ENCODE results near the gene TRIM69.
"Not testable (repeated sequence)": the region's sequence is repeated elsewhere in the genome, so short reads cannot be mapped to it uniquely, and the experiment has no call there.

TRIM69 gene

GRCh38 chr15:44726568-44727484, 9.5 kb upstream of the TRIM69 start:
- no peaks in the 10 kb centered on the region for H3K27me3 ChIP-seq (ENCODE audit: insufficient read depth, low read length)
- peak overlapping the region; percentile 82 for H3K9ac ChIP-seq (ENCODE audit: low read length)
- TF ChIP-seq EZH2 (IDR thresholded peaks at IDR 0.05; ENCODE audit: borderline replicate concordance, low read length) (no peak), CTCF (IDR thresholded peaks at IDR 0.05; ENCODE audit: low read length) (no peak)
- no peaks in the 10 kb centered on the region for H4K20me1 ChIP-seq (ENCODE audit: insufficient read depth, low read length)
- peak overlapping the region; percentile 90 for H3K4me2 ChIP-seq (ENCODE audit: low read length)
- H3K9me2 ChIP-seq (ENCODE audit: low read depth, low read length), result no peaks in the 10 kb centered on the region
- no peak overlapping the region for H2AFZ ChIP-seq (ENCODE audit: low read length)
- H3K27ac ChIP-seq (ENCODE audit: low read depth, low read length, poor library complexity, severe bottlenecking), result peak overlapping the region; percentile 97
- peaks cover 3% of the 10 kb centered on the region; the same call in 1 of the 2 replicates for H3F3A ChIP-seq (ENCODE audit: insufficient read depth, low read length)
- H3K36me3 ChIP-seq (ENCODE audit: insufficient read depth, low read length), result no peaks in the 10 kb centered on the region
- no peaks in the 10 kb centered on the region for H3K9me3 ChIP-seq (ENCODE audit: low read length)
- H3K4me1 ChIP-seq (ENCODE audit: insufficient read depth, low read length, severe bottlenecking), result peaks cover 74% of the 10 kb centered on the region
- H3K79me2 ChIP-seq (ENCODE audit: insufficient read depth, low read length), result peaks cover 7% of the 10 kb centered on the region; the same call in 1 of the 2 replicates
- H3K4me3 ChIP-seq (ENCODE audit: low read depth, low read length, poor library complexity, severe bottlenecking), result peak overlapping the region; percentile 60

- H4K20me1 ChIP-seq (ENCODE audit: insufficient read depth, low read length), result no peaks in the 10 kb centered on the region
- H3K9me3 ChIP-seq (ENCODE audit: low read length), result no peaks in the 10 kb centered on the region
- no peak for TF ChIP-seq CTCF (IDR thresholded peaks at IDR 0.05; ENCODE audit: low read length)
- no peak for TF ChIP-seq EZH2 (IDR thresholded peaks at IDR 0.05; ENCODE audit: borderline replicate concordance, low read length)
- H3K4me3 ChIP-seq (ENCODE audit: low read depth, low read length, poor library complexity, severe bottlenecking), result peak overlapping the region; percentile 60
- no peak overlapping the region for H2AFZ ChIP-seq (ENCODE audit: low read length)
- H3K4me1 ChIP-seq (ENCODE audit: insufficient read depth, low read length, severe bottlenecking), result peaks cover 67% of the 10 kb centered on the region
- H3K36me3 ChIP-seq (ENCODE audit: insufficient read depth, low read length), result no peaks in the 10 kb centered on the region
- peak overlapping the region; percentile 90 for H3K4me2 ChIP-seq (ENCODE audit: low read length)
- no peaks in the 10 kb centered on the region for H3K9me2 ChIP-seq (ENCODE audit: low read depth, low read length)
- H3K27ac ChIP-seq (ENCODE audit: low read depth, low read length, poor library complexity, severe bottlenecking), result peak overlapping the region; percentile 97
- H3F3A ChIP-seq (ENCODE audit: insufficient read depth, low read length), result 0 out of 2 replicates have a peak, but pooled peaks cover 3% of the 10 kb centered on the region
- H3K27me3 ChIP-seq (ENCODE audit: insufficient read depth, low read length), result no peaks in the 10 kb centered on the region
- peak overlapping the region; percentile 82; the same call in 1 of the 2 replicates for H3K9ac ChIP-seq (ENCODE audit: low read length)
- peaks cover 7% of the 10 kb centered on the region; the same call in 1 of the 2 replicates for H3K79me2 ChIP-seq (ENCODE audit: insufficient read depth, low read length)
Observed at GRCh38 chr15:44727485-44728231, 8.7 kb upstream of the TRIM69 start.

GRCh38 chr15:44728232-44728575, 8.1 kb upstream of the TRIM69 start:
- not testable (repeated sequence) for H3K9me3 ChIP-seq (ENCODE audit: low read length); H3K36me3 ChIP-seq (ENCODE audit: insufficient read depth, low read length); H3F3A ChIP-seq (ENCODE audit: insufficient read depth, low read length); H3K27me3 ChIP-seq (ENCODE audit: insufficient read depth, low read length); H2AFZ ChIP-seq (ENCODE audit: low read length); H4K20me1 ChIP-seq (ENCODE audit: insufficient read depth, low read length); H3K9me2 ChIP-seq (ENCODE audit: low read depth, low read length); H3K79me2 ChIP-seq (ENCODE audit: insufficient read depth, low read length)
- Histone ChIP-seq H3K4me3 (ENCODE audit: low read depth, low read length, poor library complexity, severe bottlenecking) (peak overlapping the region; percentile 79), H3K4me2 (ENCODE audit: low read length) (peak overlapping the region; percentile 77), H3K27ac (ENCODE audit: low read depth, low read length, poor library complexity, severe bottlenecking) (peak overlapping the region; percentile 97), H3K4me1 (ENCODE audit: insufficient read depth, low read length, severe bottlenecking) (peaks cover 67% of the 10 kb centered on the region), H3K9ac (ENCODE audit: low read length) (peak overlapping the region; percentile 91)

All from OCI-LY1 (cell line).